GM19035 (cell line): Measurements from ENCODE around the gene DDX3X.
"Not testable (repeated sequence)": the region's sequence is repeated elsewhere in the genome, so short reads cannot be mapped to it uniquely, and the experiment has no call there.

Source experiments
- ATAC-seq: cut with Tn5 transposase; IDR thresholded peaks from one replicate; pipeline ENCODE4 v1.9.1; 2021; ENCODE audit not compliant: unreplicated experiment

The DDX3X gene

DNA sequence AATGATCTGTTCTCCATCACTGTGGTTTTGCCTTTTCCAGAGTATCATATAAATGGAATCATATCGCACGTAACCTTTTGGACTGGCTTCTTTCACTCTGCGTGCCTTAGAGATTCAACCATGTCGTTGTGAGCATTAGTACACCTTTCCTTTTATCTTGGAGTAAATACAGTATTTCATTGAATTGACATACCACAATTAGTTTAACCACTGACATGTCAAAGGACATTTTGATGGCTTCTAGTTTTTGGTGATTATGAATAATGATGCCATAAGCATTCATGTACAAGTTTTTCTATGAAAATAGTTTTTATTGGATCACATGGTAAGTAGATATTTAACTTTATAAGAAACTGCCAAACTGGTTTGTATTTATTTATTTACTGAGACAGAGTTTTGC is 35.2 kb downstream of the DDX3X start:
- ATAC-seq, result no peak

GRCh38 chrX:41371575-41371974 is 37.6 kb downstream of the DDX3X start:
- ATAC-seq, result not testable (repeated sequence)

- no peak for ATAC-seq
Observed at GRCh38 chrX:41373989-41374606, 40.1 kb downstream of the DDX3X start.

- ATAC-seq, result no peak
Observed at GRCh38 chrX:41377624-41378023, 43.7 kb downstream of the DDX3X start.

DNA sequence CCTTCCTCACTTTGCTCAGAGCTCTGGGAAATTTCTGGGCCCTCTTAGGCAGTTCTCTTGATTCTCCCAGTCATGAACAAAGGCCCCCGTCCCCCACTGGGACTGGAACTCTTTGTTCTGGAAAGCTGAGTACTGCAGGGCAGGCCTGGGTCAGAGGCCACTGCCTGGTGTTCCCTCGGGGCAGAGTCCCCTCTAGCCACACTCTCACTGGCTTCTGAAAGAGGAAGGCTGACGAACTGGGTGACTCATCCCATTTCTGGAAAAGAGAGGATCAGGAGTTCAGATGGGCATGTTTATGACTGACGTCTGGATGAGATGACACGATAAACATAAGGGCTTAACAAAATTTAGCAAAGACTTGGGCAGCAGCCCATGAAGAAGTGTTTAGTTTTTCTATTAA is 47.7 kb downstream of the DDX3X start:
- ATAC-seq, result no peak

DNA sequence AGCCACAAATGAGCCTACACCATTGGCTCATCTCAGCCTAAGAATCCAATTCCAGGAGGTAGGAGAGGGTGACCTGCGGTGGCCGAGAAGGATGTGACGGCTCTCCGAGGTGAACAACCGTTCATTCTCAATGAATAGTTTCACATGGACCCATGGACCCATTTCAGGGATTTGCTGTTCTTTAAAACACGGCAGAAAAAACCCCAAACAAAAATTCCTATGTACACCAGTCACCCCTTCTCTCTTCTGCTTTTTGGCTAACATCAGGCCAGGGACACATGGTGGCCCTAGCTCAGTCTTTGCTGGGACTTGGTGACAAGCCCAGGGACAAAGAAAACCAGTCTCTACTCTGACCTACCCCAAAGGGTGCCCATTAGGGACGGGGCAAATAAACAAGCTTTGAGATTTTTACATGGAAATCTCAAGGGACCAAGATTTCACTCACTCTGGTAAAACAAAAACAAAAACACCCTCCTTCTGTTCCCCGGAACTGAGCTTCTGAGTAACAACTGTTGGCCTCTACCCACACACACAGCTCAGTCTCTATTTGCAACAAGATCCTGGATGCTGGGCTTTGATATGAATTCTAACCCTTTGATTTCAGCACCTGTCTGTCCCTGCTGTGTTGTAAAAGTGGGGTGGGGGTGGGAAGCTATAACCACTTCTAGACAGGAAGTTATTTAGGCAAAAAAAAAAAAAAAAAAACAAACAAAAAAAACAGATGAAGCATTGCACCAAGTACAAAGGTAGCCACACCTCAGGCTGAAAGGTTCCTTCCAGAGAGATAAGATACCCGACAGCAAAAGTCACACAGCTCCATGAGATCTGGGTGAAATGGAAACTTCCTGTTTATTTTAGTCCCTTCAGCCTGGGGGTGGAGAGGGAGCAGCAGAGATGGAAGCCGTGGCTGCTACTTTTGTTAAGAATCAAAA is 49.0 kb downstream of the DDX3X start:
- no peak for ATAC-seq

GRCh38 chrX:41384051-41384705 is 50.2 kb downstream of the DDX3X start:
- no peak for ATAC-seq

- no peak for ATAC-seq
Observed at GRCh38 chrX:41386222-41386990, 52.4 kb downstream of the DDX3X start.

- ATAC-seq, result no peak
Observed at GRCh38 chrX:41388543-41388942, 54.6 kb downstream of the DDX3X start.

GRCh38 chrX:41389311-41389888 is 55.4 kb downstream of the DDX3X start:
- no peak for ATAC-seq

DNA sequence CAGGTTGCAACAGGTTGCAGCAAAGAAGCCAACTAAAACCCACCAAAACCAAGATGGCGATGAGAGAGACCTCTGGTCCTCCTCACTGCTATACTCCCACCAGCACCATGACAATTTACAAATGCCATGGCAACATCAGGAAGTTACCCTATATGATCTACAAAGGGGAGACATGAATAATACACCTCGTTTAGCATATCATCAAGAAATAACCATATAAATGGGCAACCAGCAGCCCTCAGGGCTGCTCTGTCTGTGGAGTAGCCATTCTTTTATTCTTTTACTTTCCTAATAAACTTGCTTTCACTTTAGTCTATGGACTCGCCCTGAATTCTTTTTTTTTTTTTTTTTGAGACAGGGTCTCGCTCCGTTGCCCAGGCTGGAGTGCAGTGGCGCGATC is 56.6 kb downstream of the DDX3X start:
- not testable (repeated sequence) for ATAC-seq

- ATAC-seq, result no peak
Observed at GRCh38 chrX:41391606-41392005, 57.6 kb downstream of the DDX3X start.

DNA sequence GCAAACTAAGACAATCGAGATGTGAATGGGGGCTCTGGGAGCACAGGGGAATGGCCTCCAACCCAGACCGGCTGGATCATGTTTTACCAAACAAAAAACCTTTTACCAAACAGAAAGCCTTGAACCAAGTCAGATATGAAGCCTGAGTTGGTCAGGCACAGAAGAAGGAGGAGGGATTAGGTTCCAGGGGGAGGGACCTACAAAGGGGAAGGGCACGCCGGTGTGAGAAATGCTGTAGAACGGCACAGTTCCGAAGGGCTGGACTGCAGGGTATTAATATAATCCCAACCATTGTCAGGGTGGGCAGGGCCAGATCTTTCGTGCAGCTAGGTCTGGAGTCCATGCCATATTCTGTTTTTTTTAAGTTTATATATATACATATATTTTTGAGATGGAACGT is 60.3 kb downstream of the DDX3X start:
- ATAC-seq, result no peak

GRCh38 chrX:41397219-41397618 is 63.3 kb downstream of the DDX3X start:
- ATAC-seq, result no peak

- no peak for ATAC-seq
Observed at GRCh38 chrX:41397768-41398167, 63.8 kb downstream of the DDX3X start.

DNA sequence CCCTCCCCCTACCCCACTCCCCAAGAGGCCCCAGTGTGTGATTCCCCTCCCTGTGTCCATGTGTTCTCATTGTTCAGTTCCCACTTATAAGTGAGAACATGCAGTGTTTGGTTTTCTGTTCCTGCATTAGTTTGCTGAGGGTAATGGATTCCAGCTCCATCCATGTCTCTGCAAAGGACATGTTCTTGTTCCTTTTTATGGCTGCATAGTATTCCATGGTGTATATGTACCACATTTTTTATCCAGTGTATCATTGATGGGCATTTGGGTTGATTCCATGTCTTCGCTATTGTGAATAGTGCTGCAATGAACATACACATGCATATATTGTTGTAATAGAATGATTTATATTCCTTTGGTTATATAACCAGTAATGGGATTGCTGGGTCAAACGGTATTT is 68.6 kb downstream of the DDX3X start:
- ATAC-seq, result not testable (repeated sequence)

GRCh38 chrX:41405551-41405950 is 71.6 kb downstream of the DDX3X start:
- no peak for ATAC-seq

GRCh38 chrX:41406201-41406600 is 72.2 kb downstream of the DDX3X start:
- ATAC-seq, result no peak

DNA sequence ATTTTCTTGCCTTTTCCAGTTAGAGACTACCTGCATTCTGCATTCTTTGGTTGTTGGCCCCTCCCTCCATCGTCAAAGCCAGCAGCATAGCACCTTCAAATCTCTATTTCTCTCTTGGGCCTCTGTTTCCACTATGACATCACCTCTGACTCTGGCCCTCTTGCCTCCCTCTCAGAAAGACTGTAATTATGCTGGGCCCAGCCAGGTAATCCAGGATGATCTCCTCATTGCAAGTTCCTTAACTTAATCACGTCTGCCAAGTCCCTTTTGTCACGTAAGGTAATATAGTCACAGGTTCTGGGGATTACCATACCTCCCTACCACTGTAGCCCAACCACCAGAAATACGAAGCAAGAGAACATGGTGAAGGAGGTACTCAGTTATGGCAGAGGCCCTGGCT is 73.9 kb downstream of the DDX3X start:
- no peak for ATAC-seq

DNA sequence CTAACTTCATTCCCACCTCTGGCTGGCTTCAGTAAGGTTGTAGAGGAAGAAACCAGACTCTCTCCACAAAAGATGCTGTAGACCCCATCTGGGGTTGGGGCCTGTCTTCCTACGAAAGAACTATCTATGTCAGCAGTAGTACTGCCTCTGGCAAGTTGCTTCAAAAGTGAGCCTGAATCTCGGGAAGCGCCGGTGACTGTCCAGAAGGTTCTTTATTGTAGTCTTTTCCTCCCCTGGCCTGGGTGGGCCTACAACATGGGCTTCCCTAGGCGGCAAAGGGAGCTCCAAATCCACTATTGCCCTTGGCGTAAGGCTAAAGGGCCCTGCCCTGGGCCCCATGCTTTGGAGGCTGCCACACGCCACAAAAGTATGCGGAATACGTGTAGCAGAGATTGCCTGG is 74.6 kb downstream of the DDX3X start:
- ATAC-seq, result no peak

GRCh38 chrX:41409006-41409405 is 75.0 kb downstream of the DDX3X start:
- no peak for ATAC-seq
